DMS114 treated with DMSO at 0.1 percent for 48 hours (cell line): ENCODE results near the gene MATN1.

Source experiments
- DNase-seq: peaks from one replicate; lab custom pipeline; 2025; ENCODE audit not compliant: unreplicated experiment; lab: John Stamatoyannopoulos, UW

Gene MATN1

GRCh38 chr1:30745834-30746208, 22.4 kb upstream of the MATN1 start:
- DNase-seq, result no peak

GRCh38 chr1:30745156-30745833, 21.9 kb upstream of the MATN1 start:
- DNase-seq, result no peak

GRCh38 chr1:30744060-30744756, 20.8 kb upstream of the MATN1 start:
- no peak for DNase-seq

- DNase-seq, result no peak
Measured at GRCh38 chr1:30743584-30744059, 20.2 kb upstream of the MATN1 start.

GRCh38 chr1:30742963-30743559, 19.7 kb upstream of the MATN1 start:
- DNase-seq, result no peak

GRCh38 chr1:30742300-30742962, 19.0 kb upstream of the MATN1 start:
- DNase-seq, result no peak

GRCh38 chr1:30741239-30741894, 18.0 kb upstream of the MATN1 start:
- DNase-seq, result no peak

GRCh38 chr1:30740251-30741238, 17.2 kb upstream of the MATN1 start:
- no peak for DNase-seq

GRCh38 chr1:30739601-30740000, 16.2 kb upstream of the MATN1 start:
- no peak for DNase-seq

- no peak for DNase-seq
Measured at GRCh38 chr1:30738715-30739559, 15.6 kb upstream of the MATN1 start.

GRCh38 chr1:30738040-30738714, 14.8 kb upstream of the MATN1 start:
- no peak for DNase-seq

- no peak for DNase-seq
Measured at GRCh38 chr1:30737357-30738039, 14.1 kb upstream of the MATN1 start.

- DNase-seq, result no peak
Measured at GRCh38 chr1:30735668-30736498, 12.5 kb upstream of the MATN1 start.

- DNase-seq, result no peak
Measured at GRCh38 chr1:30735124-30735523, 11.7 kb upstream of the MATN1 start.

GRCh38 chr1:30734580-30734979, 11.2 kb upstream of the MATN1 start:
- no peak for DNase-seq

- no peak for DNase-seq
Measured at GRCh38 chr1:30734106-30734505, 10.7 kb upstream of the MATN1 start.

GRCh38 chr1:30733493-30733892, 10.1 kb upstream of the MATN1 start:
- DNase-seq, result no peak
